ENCODE data around the gene SH3BP1.
"Not testable (repeated sequence)": the region's sequence is repeated elsewhere in the genome, so short reads cannot be mapped to it uniquely, and the experiment has no call there.

SH3BP1 gene

GRCh38 chr22:37639070-37639760 is at the start of gene SH3BP1:
Gene SH3BP1 (plus strand): TSS chr22:37639669. CDS start chr22:37639788, 119 bp downstream.
- no peak for DNase-seq (ENCODE audit: low read depth, low spot score)

- not testable (repeated sequence) for DNase-seq (ENCODE audit: low read depth, low spot score)
Observed at GRCh38 chr22:37591081-37591480, 48.4 kb upstream of the SH3BP1 start.

- no peak for DNase-seq (ENCODE audit: low read depth, low spot score)
Observed at GRCh38 chr22:37591823-37592404, 47.6 kb upstream of the SH3BP1 start.

GRCh38 chr22:37594237-37594636 is 45.2 kb upstream of the SH3BP1 start:
- no peak for DNase-seq (ENCODE audit: low read depth, low spot score)

- DNase-seq (ENCODE audit: low read depth, low spot score) = no peak
Observed at GRCh38 chr22:37599153-37599552, 40.3 kb upstream of the SH3BP1 start.

DNA sequence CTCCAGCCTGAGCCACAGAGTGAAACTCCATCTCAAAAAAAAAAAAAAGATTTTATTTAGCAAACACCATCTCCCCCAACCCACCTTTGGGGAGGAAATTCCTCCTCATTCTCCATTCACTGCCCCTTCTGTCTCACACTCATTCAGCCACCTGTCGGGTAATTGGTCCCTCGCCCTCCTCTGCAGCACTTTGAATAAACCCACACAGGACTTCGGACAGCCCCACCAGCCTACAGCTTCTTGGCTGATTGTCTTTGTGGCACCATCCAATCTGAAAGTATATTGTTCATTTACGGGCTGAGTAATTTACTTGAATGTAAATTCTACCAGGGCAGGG is 38.3 kb upstream of the SH3BP1 start:
- DNase-seq (ENCODE audit: low read depth, low spot score) = no peak

DNA sequence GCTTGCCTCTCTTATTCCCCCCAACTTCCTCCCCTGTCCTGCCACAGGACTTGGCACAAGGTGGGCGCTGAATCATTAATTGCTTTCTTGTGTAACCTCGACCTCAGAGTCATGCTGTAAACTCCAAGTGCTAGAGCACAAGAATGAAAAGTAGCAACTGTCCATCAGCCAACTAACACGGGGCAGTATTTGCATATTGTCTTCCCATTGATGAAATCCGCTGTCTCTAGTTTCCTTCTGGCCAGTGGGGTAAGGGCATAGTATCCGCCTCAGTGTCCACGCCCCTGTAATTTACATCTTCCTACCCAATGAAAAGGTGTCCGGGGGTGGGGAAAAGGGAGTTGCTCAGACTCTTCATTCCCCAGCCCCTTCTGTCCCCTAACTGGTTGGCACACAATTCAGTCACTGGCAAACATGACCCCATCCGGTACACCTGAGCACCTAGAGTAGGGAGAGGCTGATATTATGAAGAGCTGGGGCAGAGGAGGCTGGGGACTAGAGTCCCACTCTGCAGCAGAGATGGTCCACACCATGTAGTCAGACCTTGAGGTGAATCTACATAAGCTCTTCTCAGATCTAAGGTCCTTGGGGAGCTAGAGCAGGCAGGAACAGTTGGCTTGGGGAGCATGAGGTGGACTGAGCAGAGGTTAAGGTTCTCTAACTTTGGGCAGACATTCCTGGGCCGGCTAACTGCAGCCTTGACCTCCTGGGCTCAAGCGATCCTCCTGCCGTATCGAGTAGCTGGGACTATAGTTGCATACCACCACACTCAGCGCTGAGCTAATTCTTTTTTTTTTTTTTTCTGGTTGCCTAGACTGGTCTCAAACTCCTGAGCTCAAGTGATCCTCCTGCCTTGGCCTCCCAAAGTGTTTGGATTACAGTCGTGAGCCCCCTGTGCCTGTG is 37.7 kb upstream of the SH3BP1 start:
- no peak for DNase-seq (ENCODE audit: low read depth, low spot score)

DNA sequence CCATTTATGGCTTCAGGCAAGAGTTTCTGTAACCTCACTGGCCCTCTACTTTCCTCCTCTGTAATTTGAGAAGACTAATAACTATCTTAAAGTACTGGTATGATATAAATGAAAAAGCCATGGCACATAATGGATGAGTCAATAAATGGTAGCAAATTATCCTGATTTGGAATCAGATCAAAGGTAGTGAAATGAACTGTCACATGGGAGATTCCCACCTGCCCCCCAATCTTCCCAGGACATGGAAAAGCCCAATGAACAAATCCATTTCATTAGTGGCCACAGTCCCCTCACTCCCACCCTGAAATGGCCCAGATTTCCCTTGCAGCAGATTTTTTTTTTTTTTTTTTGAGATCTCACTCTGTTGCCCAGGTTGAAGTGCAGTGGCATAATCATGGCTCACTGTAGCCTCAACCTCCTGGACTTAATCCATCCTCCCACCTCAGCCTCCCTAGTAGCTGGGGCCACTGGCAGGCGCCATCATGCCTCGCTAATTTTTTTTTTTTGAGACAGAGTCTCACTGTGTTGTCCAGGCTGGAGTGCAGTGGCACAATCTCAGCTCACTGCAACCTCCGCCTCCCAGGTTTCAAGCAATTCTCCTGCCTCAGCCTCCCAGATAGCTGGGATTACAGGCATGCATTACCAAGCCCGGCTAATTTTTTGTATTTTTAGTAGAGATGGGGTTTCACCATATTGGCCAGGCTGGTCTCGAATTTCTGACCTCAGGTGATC is 36.8 kb upstream of the SH3BP1 start:
- DNase-seq (ENCODE audit: low read depth, low spot score) = not testable (repeated sequence)

DNA sequence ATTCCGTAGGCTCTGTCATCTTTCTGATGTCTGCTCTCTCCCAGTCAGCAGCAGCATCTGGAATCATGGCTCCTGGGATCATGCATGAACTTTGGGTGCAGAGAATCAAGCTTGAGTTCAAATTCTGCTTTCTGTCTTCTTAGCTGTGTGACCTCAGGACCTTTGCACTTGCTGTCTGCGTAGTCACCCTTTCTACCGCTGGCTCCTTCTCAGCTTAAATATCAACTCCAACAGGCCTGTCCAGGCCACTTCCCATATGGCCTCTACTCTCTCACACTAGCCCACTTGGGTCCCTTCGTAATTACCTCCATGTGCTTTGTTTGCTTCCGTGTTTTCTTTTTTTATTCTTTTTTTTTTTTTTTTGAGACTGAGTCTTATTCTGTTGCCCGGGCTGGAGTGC is 35.4 kb upstream of the SH3BP1 start:
- no peak for DNase-seq (ENCODE audit: low read depth, low spot score)

GRCh38 chr22:37604875-37605274 is 34.6 kb upstream of the SH3BP1 start:
- no peak for DNase-seq (ENCODE audit: low read depth, low spot score)

GRCh38 chr22:37607010-37607934 is 32.2 kb upstream of the SH3BP1 start:
- DNase-seq (ENCODE audit: low read depth, low spot score) = no peak

DNA sequence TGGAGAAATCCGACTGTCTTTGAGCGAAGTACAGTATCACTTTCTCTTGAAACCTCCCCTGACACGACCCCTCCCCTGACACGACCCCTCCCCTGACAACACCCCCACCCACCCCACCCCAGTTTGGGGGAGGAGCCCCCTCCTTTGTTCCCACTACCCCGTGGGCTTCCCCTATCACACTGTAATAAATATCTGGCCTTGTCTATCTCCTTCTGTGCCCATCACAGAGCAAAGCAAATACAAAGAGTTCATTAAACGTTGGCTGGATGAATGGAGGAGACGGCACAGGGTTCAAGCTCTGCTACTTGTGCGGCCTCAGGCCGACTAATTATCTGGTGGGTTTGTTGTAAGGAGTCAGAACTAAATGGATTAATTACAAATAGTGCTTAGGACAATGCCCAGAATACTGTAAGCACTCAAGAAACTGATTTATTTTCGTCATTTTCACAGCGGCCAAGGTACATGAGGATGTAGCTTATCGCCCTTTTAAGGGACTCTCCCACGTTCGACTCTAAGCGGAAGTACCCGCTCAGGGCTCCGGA is 31.5 kb upstream of the SH3BP1 start:
- no peak for DNase-seq (ENCODE audit: low read depth, low spot score)

DNA sequence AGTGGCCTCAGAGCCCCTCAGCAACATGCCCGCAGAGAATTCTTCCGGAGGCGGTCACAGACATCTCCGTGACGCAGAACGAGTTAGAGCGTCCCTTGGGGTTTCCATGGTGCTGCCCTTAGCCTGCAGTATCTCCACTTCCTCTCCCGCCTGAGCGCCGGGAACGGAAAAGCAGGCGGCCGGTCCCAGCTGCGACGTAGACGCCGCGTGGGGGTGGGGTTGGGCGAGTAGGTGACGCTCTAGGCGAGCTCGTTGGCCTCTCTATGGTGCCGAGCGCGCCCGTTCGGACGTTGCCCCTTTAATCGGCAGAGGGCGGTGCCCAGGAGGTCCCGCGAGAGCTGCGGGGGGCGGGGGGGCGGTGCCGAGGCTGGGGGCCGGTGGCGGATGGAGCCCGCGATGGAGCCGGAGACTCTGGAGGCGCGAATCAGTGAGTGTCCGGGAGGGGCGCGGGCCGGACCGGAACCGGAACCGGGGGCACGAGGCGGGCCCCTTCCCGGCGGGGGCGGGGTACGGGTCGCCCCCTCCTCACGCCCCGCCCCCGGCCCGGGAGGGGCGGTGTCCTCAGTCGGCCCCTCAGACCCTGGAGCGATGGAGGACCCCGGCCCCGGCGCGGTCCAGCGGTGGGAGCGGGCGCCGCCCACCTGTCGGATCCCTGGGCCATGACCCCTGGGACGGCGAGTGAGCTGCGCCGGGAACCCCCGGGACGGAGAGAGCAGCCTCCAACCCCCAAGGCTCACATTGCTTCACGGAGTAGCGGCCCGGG is 30.8 kb upstream of the SH3BP1 start, which contains the start of gene GGA1:
GGA1 (plus strand) TSS at position 358 of the 763 bp plus-strand sequence; CDS start at position 385, 27 bp downstream.
- peak; percentile 94 for DNase-seq (ENCODE audit: low read depth, low spot score)

- no peak for DNase-seq (ENCODE audit: low read depth, low spot score)
Observed at GRCh38 chr22:37609240-37610152, 30.0 kb upstream of the SH3BP1 start.

DNA sequence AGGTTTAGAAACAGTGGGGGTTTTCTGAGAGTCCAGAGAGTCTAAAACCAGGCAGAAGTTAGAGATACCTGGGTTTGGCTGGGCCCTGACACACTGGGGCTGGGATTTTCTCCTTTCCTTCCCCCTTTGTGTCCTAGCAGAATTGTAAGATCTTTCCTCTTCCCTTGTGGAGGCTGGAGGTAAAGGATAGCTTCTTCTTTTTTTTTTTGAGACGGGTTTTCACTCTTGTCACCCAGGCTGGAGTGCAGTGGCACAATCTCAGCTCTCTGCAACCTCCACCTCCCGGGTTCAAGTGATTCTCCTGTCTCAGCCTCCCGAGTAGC is 29.4 kb upstream of the SH3BP1 start:
- DNase-seq (ENCODE audit: low read depth, low spot score) = not testable (repeated sequence)

- no peak for DNase-seq (ENCODE audit: low read depth, low spot score)
Observed at GRCh38 chr22:37610480-37611129, 28.9 kb upstream of the SH3BP1 start.

DNA sequence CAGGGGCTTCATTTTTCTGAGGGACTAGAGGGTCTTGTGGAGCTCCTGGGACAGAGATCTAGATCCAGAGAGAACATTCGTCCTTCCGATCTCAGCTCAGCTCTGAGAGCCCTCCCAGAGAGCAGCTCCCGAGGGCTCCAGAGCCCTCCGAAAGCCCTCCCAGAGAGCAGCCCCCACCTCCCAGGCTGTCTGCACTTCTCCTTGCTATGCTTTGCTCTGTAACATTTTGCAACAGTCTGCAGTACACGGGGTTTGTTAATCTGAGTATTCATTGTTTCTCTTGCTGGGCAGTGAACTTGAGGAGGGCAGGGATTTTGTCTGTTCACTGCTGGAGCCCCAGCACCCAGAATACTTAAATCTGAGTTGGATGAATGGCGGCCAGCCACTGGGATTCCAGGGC is 28.3 kb upstream of the SH3BP1 start:
- no peak for DNase-seq (ENCODE audit: low read depth, low spot score)
